Activated T-cell treated with anti-CD3 and anti-CD28 coated beads for 24 hours (primary cell): ENCODE results near the gene NACC2.

ENCODE experiments used
- DNase-seq: peaks from one replicate; pipeline ENCODE4 v3.0.0-alpha.2; 2020; ENCODE audit warnings: low read depth

NACC2 gene

GRCh38 chr9:136021872-136022681 lies 73.0 kb downstream of the NACC2 start:
- no peak for DNase-seq

GRCh38 chr9:136021171-136021871 lies 73.8 kb downstream of the NACC2 start:
- no peak for DNase-seq

- DNase-seq: no peak
These were observed 74.4 kb downstream of the NACC2 start for GRCh38 chr9:136020671-136021070.

GRCh38 chr9:136020206-136020605 lies 74.9 kb downstream of the NACC2 start:
- DNase-seq: no peak

GRCh38 chr9:136019681-136020060 lies 75.4 kb downstream of the NACC2 start:
- DNase-seq: no peak

GRCh38 chr9:136019041-136019680 lies 75.9 kb downstream of the NACC2 start:
- DNase-seq: no peak

- DNase-seq: no peak
These were observed 76.6 kb downstream of the NACC2 start for GRCh38 chr9:136018257-136019031.

GRCh38 chr9:136017289-136018190 lies 77.5 kb downstream of the NACC2 start:
- no peak for DNase-seq

GRCh38 chr9:136016572-136017288 lies 78.4 kb downstream of the NACC2 start:
- no peak for DNase-seq

- no peak for DNase-seq
These were observed 79.2 kb downstream of the NACC2 start for GRCh38 chr9:136015656-136016571.

GRCh38 chr9:136014924-136015633 lies 80.0 kb downstream of the NACC2 start:
- DNase-seq: no peak

GRCh38 chr9:136014147-136014923 lies 80.8 kb downstream of the NACC2 start:
- no peak for DNase-seq

- DNase-seq: no peak
These were observed 81.5 kb downstream of the NACC2 start for GRCh38 chr9:136013524-136014034.

GRCh38 chr9:136013116-136013515 lies 82.0 kb downstream of the NACC2 start:
- DNase-seq: no peak

GRCh38 chr9:136012651-136013050 lies 82.4 kb downstream of the NACC2 start:
- DNase-seq: no peak

GRCh38 chr9:136011703-136012496 lies 83.2 kb downstream of the NACC2 start:
- no peak for DNase-seq

- no peak for DNase-seq
These were observed 83.8 kb downstream of the NACC2 start for GRCh38 chr9:136011376-136011702.
